Prostate gland (tissue), 2 donors: ENCODE measurements around the gene RFWD3. TPM values are rescaled to one million over a fixed set of nuclear protein-coding genes. Genes with fewer than 3 reads are reported as not detected.

Experiments
- DNase-seq: peaks from one replicate; pipeline ENCODE4 v3.0.0-alpha.2; 2019; ENCODE audit warnings: low spot score
- H3K27ac ChIP-seq, 2 donors: fragments of 200-600 bp; sonication (generic); 2 replicates each; pipeline ENCODE4 v1.5.1; 2017 to 2019
- H3K27me3 ChIP-seq: fragments of 200-600 bp; sonication (generic); replicated peaks from 2 replicates; pipeline ENCODE4 v1.5.1; 2019; ENCODE audit not compliant: insufficient read depth
- H3K36me3 ChIP-seq, 2 donors: fragments of 200-600 bp; sonication (generic); 1 replicate in 1 of 2; 2 replicates in 1 of 2; pipeline versions ENCODE4 v1.5.1 to v1.8.1; 2017 to 2019
- H3K4me1 ChIP-seq: fragments of 200-600 bp; sonication (generic); replicated peaks from 2 replicates; pipeline ENCODE4 v1.5.1; 2019
- H3K4me3 ChIP-seq, 2 donors: fragments of 200-600 bp; sonication (generic); 2 replicates each; pipeline ENCODE4 v1.5.1; 2017 to 2019
- H3K9me3 ChIP-seq: fragments of 200-600 bp; sonication (generic); 2 replicates; pipeline ENCODE4 v1.5.1; 2017
- CTCF ChIP-seq, 4 experiments: fragments of 200-600 bp in 2 of 4; fragments of 450-650 bp in 2 of 4; sonication (generic) in 2 of 4; IDR thresholded peaks; 1 replicate in 3 of 4; 2 replicates in 1 of 4; pipeline ENCODE4 v1.5.1; 2016 to 2019; ENCODE audit warnings: antibody characterized with exemption in 4 of 4, mild to moderate bottlenecking in 2 of 4, moderate library complexity in 2 of 4
- POLR2A ChIP-seq: fragments of 450-650 bp; IDR thresholded peaks from one replicate; pipeline ENCODE4 v1.6.1; 2016; ENCODE audit warnings: antibody characterized with exemption, mild to moderate bottlenecking
- POLR2AphosphoS5 ChIP-seq: sonication (generic); formaldehyde crosslinking; IDR thresholded peaks from one replicate; pipeline ENCODE4 v1.6.1; 2017; ENCODE audit warnings: antibody characterized with exemption
- WGBS: methylation state at CpG from one replicate; pipeline ENCODE4 v1.1.5; 2018; 5-methylcytosine and 5-hydroxymethylcytosine counted together
- intact Hi-C: fragments of 100-400 bp; cut with DNase I; formaldehyde crosslinking; loops from one replicate; pipeline ENCODE4 v1.14.2; 2022
- total RNA-seq, 2 donors: library from RNA; depleted of rRNA; stranded (reverse); fragments of >200 nt; gene quantifications; one replicate each; pipeline ENCODE4 v1.1.0, GENCODE V29; 2016

The RFWD3 gene
- total RNA-seq, 2 donors from 2014 or later: 15.7 to 36.9 TPM

DNA sequence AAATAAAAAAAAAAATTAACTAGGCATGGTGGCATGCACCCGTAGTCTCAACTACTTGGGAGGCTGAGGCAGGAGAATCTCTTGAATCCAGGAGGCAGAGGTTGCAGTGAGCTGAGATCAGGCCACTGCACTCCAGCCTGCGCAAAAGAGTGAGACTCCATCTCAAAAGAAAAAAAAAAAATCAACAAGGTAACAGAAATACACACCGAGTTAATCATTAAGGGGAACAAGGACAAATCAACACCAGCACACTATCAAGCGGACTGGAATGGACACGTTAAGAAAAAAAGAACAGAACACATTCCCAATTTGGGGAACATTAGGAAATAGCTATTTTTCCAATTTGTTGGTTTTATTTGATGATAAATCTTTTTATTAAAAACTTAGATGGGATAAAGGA lies 31.4 kb downstream of the RFWD3 start:
- no peak for DNase-seq
- Histone ChIP-seq H3K4me1 (no peaks in the 10 kb centered on the region), H3K4me3 (no peak overlapping the region), H3K9me3 (no peaks in the 10 kb centered on the region), H3K27me3 (no peaks in the 10 kb centered on the region), H3K36me3 (no peaks in the 10 kb centered on the region), H3K27ac (no peak overlapping the region)
- TF ChIP-seq CTCF (IDR thresholded peaks at IDR 0.05): no peak
- TF ChIP-seq POLR2A: no peak
- TF ChIP-seq POLR2AphosphoS5: no peak
- WGBS: 76% methylated on average over 5 of the region's 5 CpGs
- intact Hi-C loops: no loop called here

DNA sequence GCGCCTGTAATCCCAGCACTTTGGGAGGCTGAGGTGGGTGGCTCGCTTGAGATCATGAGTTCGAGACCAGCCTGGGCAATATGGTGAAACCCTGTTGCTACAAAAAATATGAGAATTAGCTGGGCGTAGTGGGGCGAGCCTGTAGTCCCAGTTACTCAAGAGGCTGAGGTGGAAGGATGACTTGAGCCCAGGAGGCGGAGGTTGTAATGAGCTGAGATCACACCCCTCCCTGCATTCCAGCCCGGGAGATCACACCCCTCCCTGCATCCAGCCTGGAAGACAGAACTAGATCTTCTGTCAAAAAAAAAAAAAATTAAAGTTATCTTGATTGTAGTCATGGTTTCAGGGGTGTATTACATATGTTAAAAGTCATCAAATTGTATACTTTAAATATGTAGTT lies 33.0 kb downstream of the RFWD3 start:
- Histone ChIP-seq H3K4me1 (no peaks in the 10 kb centered on the region), H3K27me3 (no peaks in the 10 kb centered on the region), H3K36me3 (no peaks in the 10 kb centered on the region), H3K4me3 (no peak overlapping the region), H3K27ac (no peak overlapping the region), H3K9me3 (no peaks in the 10 kb centered on the region)
- DNase-seq: no peak
- no peak for TF ChIP-seq POLR2A
- no peak for TF ChIP-seq POLR2AphosphoS5
- no peak for TF ChIP-seq CTCF (IDR thresholded peaks at IDR 0.05)
- intact Hi-C loops: no loop called here
- WGBS: 87% methylated on average over 7 of the region's 7 CpGs

- DNase-seq: no peak
- H3K9me3 ChIP-seq: no peaks in the 10 kb centered on the region
- no peaks in the 10 kb centered on the region for H3K36me3 ChIP-seq
- H3K27me3 ChIP-seq: no peaks in the 10 kb centered on the region
- no peak overlapping the region for H3K4me3 ChIP-seq
- H3K4me1 ChIP-seq: no peaks in the 10 kb centered on the region
- no peak overlapping the region for H3K27ac ChIP-seq
- no peak for TF ChIP-seq POLR2A
- WGBS: 70% methylated on average over 6 of the region's 6 CpGs
- intact Hi-C loops: loop anchor here (10.0 kb wide), 1 partner anchor 313 kb away; no protein-coding TSS in a partner anchor
Measured at GRCh38 chr16:74627506-74628220, 39.0 kb downstream of the RFWD3 start.

DNA sequence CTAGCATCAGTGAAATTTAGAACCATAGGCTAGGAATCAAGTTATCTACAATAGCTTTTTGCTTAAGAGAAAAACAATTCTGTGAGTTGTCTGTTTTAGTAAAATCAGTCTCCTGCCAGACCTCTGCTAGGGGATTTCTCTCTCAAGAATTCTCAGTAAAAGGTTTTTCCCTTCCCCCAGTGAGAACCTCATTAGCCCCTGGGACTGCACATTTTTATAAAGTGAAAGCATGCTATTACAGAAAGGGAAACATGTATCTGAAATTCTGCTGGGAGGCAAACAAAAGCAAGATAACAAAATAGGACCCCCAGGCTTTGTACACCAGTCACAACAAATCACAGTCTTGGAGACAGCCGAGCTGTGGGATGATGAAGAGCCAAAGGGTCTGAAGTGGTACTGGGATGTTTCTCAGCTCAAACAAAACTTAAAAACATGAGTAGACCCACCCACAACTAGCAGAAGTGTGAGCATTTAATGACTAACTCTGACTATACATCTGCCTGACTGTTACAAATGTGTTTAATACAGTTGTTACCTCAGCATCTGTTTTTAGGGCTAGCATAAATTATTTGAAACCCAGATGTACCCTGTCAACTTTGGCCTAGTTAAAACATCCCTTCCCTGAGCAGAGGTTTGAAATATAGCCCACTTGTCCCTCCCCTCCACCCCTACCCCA lies 39.8 kb downstream of the RFWD3 start:
- intact Hi-C loops: loop anchor here (10.0 kb wide), 1 partner anchor 312 kb away; no protein-coding TSS in a partner anchor
- no peaks in the 10 kb centered on the region for H3K36me3 ChIP-seq

More for the DNA sequence above, 39.8 kb downstream of the RFWD3 start:
- TF ChIP-seq CTCF (IDR thresholded peaks at IDR 0.05): no peak
- no peak for TF ChIP-seq POLR2A
- no peak for TF ChIP-seq POLR2AphosphoS5
- DNase-seq: no peak
- WGBS: 9% methylated on average over 1 of the region's 1 CpG
- H3K27ac ChIP-seq: no peak overlapping the region
- H3K27me3 ChIP-seq: no peaks in the 10 kb centered on the region
- no peak overlapping the region for H3K4me3 ChIP-seq
- no peaks in the 10 kb centered on the region for H3K9me3 ChIP-seq
- H3K4me1 ChIP-seq: no peaks in the 10 kb centered on the region
